ENCODE results near the gene ARHGAP22.

ARHGAP22 gene

DNA sequence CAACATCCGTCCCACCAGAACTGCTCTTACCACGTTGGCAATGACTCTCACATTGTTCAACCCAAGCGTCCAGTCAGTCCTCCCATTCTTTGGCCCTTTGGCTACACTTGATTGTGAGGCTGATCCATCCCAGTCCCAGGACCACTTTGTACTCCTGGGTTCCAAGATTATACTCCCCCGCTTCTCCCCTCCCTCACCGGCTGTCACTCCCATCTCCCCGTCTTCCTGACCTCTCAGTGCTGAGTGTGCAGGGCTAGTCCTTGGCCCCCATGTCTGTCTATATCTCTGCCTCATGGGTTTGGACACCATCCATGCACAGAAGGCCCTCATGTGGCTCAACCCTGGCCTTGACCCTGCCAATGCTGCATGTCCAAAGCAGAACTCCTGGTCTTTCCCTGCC is 12.5 kb downstream of the ARHGAP22 start:
- in situ Hi-C loops (cut with HindIII; ENCODE audit: low sequenced_read_pairs): no loop called here

DNA sequence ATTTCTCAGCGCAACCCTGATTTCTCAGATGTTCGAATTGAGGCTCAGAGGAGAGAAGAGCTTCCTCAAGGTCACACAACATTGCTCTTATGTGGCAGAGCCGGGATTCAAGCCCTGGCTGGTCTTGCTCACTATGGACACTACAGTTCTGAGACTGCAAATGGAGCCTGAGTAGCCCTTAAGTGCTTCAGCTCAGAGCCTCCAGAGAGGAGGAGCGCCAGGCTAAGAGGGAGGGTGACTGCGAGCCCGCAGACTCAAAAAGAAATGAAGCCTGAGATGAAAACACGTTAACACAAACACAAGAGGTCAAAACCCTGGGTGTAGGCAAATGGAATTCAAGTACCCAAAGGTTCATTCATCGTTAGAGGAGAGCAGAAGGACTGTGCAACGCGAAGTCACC is 13.9 kb downstream of the ARHGAP22 start:
- in situ Hi-C loops (cut with HindIII; ENCODE audit: low sequenced_read_pairs): no loop called here

DNA sequence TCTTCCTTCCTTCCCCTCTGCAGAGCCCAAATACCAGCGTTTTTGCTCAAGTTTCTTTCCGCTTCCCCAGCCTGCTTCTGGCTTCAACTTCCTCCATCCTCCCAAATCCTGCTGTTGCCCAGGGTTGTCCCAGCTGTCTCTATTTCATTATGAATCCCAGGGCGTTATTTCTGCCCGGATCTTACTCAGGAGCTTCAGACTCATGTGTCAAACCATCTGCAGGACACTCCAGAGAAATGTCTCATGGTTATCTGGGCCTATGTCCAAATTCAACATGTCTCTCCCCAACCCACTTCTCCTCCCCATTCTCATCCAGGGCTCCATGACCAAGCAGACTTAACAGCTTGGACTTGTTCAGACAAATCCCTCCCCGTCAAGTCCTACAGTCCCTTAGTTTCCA is 15.6 kb downstream of the ARHGAP22 start:
- in situ Hi-C loops (cut with HindIII; ENCODE audit: low sequenced_read_pairs): no loop called here

DNA sequence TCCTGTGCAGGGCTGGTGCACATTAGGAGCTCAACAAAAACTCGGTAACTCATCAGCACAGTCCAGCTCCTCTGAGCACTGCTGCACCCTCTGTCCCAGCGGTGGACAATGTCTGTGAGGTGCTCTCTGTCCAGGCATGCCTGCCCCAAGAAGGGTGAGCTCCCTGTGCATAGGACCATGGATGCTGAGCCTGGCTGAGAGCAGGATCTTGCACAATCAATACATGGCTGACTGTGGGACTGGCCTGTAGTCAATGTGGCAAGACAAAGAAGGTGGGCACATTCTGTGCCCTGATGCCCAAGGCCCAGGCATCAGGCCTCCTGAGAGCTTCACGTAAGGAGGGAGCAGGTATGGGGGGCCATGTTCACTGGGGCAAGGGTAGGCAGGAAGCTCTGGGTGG is 17.1 kb downstream of the ARHGAP22 start:
- in situ Hi-C loops (cut with HindIII; ENCODE audit: low sequenced_read_pairs): no loop called here

DNA sequence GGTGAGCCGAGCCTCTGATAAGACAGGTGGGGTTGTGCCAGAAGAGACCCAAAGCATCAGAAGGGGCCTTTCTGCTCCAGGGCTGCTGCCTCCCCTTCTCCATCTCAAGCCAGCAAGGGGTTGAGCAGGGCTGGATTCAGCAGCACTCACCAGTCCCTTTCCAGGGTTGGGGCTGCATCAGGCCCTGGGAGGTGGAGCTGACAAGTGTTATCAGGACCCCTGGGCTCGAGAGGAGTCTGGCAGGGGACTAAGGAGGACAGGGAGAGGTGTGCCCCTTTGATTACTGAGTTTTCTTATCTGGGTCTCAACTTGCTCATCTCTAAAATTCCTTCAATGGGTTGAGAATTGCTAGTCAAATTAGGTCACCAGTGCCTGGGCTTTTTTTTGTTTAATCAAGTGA is 17.8 kb downstream of the ARHGAP22 start:
- in situ Hi-C loops (cut with HindIII; ENCODE audit: low sequenced_read_pairs): no loop called here

DNA sequence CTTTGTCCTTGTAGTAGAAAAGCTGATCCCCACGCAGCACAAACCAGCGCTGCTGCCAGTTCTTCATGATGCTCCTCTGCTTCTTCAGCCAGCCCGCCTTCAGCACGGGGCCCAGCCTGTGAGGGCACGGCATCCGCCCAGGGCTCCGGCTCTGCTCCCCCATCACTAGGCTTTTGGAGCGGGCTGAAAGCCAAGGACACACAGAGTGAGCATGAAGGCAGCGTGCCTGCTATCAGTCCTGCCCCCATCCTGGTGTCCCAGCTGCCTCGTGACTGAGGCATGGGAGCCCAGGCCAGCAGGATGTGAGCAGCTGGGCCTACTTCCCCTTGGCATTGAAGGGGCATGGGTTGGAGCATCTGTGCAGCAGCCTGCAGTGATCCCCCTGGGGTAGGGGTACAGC is 21.9 kb downstream of the ARHGAP22 start:
- in situ Hi-C loops (cut with HindIII; ENCODE audit: low sequenced_read_pairs): no loop called here

DNA sequence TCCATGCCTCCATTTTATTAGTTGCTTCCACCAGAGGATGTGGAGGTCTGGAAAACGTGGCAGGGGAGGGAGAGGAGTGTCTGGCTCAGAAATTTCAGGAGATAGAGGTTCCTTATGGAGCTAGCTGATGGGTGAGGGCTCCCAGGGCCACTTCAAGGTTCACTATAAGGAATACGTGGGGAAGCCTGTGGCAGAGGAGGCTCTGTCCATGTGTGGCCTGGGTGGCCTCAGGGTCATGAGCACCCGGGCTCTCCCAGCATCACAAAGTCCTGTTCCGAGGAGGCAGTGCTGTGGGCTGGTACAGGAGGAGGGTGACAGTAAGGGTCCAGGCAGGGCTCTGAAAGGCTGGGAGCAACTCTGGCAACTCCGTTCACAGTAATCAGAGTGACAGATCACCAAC is 24.6 kb downstream of the ARHGAP22 start:
- in situ Hi-C loops (cut with HindIII; ENCODE audit: low sequenced_read_pairs): no loop called here

DNA sequence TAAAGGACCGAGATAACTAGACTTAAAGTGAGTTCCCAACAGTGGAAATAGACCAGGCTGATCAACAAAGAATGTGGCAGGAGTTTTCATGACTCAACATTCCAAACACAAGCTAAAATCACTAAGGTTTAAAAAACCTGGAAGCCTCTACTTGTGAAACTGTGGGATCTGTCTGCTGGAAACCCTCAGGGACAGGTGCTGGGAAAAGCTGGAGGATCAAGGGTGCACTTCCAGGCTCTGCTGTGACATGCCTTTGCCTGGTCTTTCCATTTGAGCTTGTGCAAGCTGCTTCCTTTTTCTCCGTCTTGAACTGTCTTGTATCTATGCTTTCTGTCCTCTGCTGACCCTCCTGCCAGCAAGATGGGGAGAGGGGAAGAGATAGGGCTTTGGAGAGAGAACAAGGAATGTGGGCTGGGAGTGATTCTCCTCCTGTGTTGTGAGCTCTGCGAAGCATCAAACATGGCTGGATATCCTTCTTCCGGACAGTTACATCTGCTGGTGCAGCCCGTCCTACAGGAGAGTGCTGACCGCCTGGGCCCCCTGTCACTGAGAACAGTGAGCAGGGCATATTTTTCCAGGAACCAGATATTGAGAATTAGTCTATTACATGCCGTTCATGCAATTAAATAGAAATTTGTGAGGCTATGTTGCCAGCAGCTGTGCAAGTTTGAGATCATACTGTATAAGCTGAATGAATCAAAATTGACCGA is 25.5 kb downstream of the ARHGAP22 start:
- in situ Hi-C loops (cut with HindIII; ENCODE audit: low sequenced_read_pairs): no loop called here

DNA sequence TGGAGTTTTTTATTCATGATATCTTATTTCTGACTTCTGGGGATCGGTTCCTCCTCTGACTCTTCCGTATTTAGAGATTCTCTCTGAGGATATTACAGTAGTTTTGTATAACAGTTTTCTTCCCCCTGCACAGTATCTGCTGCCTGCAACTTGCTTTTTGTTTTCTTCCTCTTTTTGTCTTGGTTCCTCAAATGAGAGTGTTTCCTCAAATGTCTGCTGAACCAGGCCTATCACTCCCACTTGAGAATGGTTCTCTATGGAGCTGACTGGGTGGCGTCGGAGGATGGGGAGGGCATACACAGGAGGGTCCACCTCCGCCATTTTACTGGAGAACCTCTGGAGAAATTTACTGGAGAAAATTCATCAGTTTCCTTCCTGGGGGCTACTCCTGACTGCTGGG is 27.7 kb downstream of the ARHGAP22 start:
- in situ Hi-C loops (cut with HindIII; ENCODE audit: low sequenced_read_pairs): no loop called here

DNA sequence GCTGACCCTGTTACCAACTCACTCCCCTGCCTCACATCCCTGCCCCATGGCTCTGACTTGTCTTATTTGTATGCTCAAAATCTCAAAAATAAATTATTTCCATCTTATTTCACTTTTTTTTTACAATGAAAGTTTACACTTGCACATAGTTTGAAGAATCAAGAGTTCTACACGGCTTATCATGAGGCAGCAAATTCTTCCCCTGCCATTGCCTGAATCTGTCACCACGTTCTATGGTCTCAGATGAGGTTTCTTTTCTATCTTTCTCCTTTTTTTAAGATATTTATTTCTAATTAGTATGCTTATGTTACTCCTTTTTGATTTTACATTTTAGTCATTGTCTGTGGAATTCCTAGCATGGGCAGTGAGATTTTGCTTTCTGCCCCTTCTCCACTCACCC is 28.4 kb downstream of the ARHGAP22 start:
- in situ Hi-C loops (cut with HindIII; ENCODE audit: low sequenced_read_pairs): no loop called here

DNA sequence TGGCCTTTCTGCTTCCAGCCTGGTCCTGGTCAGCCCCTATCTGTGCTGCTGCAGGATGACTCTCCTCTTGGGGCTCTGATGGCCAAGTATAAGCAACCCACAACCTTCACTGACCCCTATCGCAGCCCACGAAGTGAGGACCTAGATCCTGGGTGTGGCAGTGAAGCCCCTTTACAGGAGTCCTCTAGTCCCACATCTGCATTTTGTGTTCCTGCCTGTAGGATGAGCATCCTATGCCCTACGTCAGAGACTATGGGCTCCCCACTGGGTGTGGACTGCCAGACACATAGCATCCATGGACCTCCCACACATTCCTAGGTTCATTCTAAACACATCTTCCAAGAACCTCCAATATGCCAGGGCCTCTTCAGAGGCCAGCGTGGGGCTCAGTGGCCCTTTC is 29.0 kb downstream of the ARHGAP22 start:
- in situ Hi-C loops (cut with HindIII; ENCODE audit: low sequenced_read_pairs): no loop called here

DNA sequence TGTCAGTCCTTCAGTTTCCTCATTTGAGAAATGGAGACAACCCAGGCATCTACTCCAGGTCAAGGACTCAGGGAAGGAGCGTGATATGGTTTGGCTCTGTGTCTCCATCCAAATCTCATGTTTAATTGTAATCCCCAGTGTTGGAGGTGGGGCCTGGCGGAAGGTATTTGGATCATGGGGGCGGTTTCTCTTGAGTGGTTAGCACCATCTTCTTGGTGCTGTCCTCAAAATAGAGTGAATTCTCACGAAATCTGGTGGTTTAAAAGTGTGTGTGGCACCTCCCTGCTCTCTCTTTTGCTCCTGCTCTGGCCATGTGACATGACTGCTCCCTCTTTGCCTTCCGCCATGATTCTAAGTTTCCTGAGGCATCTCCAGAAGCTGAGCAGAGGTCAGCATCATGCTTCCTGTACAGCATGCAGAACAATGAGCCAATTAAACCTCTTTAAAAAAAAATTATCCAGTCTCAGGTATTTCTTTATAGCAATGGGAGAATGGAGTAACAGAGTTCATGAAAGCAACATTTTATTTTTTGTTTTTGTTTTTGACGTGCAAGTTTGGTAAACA is 30.0 kb downstream of the ARHGAP22 start:
- in situ Hi-C loops (cut with HindIII; ENCODE audit: low sequenced_read_pairs): no loop called here

DNA sequence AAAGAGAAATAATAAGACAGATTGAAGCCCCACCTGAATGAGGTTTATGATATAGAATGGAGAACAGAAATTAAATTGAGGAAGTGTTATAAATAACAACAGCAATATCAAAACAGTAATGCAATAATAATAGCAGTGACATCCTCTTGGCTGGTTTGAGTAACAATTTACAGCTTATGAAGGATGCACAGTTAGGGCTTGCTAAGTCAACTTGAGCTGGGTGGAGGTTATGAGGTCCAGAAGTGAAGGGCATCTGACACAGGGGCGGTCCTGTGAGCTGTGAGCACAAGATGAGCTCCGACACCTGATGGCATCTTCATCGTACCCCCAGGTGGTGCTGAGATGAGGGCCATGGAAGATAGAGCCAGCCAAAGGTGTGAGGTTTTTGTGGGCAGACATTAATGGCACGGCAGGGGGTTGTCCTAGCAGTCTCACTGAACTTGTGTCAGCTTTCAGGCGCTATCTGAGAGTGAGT is 30.5 kb downstream of the ARHGAP22 start:
- in situ Hi-C loops (cut with HindIII; ENCODE audit: low sequenced_read_pairs): no loop called here

DNA sequence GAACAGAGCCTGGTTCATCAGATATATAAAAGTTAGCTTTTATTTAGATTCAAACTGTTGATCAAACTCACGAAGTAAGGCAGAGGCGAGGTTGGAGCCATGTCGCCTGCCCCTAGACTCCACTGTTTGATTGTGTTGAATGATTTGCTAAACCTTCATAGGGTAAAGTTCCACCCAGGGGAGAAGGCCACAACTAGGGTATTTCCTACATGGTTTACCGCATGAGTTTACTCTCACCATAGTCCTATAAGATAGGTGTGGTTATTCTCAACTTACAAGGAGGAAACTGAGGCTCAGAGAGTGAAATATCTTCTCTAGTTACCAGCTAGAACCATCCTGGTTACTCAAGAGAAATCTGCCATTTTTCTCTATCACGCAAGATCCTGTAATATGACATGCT is 31.8 kb downstream of the ARHGAP22 start:
- in situ Hi-C loops (cut with HindIII; ENCODE audit: low sequenced_read_pairs): no loop called here

DNA sequence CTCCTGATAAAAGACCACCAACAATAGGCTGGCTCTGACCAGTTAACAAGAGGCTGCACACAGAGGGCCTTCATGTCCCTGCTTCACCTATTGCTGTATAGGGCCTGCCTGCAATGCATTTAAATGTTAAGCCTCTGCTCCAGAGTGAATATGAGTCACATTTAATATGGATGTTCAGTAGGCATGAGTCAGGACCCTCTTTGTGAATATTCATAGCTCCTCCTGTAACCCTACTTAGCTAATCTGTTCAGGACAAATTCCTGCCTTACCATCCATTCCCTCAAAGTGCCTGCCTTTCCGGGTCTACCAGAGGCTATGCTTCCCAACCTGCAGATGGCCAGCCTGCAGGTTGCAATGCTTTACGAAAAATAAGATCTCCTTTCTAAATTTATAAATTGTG is 32.5 kb downstream of the ARHGAP22 start:
- in situ Hi-C loops (cut with HindIII; ENCODE audit: low sequenced_read_pairs): no loop called here

DNA sequence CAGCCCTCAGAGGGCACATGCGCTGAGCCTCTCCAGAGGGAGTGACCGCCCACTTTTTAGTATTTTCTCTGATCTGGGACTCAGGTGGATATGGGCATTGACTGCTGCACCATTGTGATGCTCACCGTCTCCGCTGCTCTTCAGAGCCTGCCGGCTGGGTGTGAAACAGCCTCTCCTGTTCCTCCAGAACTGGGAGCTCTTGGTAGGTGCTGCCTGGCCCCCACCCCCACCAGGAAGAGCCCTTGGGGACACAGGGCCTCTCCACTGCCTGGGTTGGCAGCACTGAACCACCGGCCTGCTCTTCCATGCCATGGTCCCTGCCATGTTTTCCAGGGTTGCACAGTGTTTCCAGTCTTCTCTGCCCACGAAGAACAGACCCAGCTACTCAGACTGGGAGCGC is 36.3 kb downstream of the ARHGAP22 start:
- in situ Hi-C loops (cut with HindIII; ENCODE audit: low sequenced_read_pairs): loop anchor here (10.0 kb wide), 2 partner anchors 56 to 956 kb away; no protein-coding TSS in a partner anchor

DNA sequence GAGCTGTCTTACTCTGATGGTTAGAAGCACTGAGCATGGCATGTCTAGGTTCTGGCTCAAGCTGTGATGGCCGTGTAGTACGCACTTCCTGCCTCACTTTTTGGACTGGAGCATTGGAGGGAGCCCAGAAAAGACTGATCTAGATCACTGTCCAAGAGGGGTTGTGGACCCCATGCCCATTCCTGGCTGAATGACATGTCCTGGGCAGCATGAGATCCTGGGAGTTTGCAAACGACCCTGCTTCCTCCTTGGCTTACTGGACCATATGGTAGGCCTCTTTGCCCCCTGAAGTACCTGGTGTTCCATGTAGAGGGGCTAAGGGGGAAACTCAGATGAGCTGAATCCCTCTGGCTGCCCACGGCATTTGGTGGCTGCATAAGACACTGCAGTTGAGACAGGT is 36.7 kb downstream of the ARHGAP22 start:
- in situ Hi-C loops (cut with HindIII; ENCODE audit: low sequenced_read_pairs): loop anchor here (10.0 kb wide), 2 partner anchors 57 to 957 kb away; no protein-coding TSS in a partner anchor

DNA sequence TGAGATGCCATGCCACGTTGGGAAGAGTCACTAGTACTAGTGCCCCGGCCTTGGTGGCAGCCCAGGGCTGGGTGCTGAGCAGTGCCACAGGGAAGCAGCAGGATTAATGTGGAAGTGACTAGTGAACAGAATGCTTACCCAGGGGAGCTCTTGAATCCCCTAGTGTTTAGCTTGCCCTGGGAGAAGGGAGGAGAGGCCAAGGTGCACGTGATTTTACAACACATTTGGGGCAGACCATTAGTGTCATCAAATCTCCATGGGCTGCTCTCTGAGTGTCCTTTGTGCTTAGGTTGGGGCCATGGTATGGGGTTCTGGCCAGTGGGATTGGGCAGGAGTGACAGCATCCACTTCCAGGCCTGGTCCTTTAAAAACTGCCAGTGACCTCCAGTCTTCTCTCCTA is 37.5 kb downstream of the ARHGAP22 start:
- in situ Hi-C loops (cut with HindIII; ENCODE audit: low sequenced_read_pairs): loop anchor here (10.0 kb wide), 2 partner anchors 57 to 957 kb away; no protein-coding TSS in a partner anchor

DNA sequence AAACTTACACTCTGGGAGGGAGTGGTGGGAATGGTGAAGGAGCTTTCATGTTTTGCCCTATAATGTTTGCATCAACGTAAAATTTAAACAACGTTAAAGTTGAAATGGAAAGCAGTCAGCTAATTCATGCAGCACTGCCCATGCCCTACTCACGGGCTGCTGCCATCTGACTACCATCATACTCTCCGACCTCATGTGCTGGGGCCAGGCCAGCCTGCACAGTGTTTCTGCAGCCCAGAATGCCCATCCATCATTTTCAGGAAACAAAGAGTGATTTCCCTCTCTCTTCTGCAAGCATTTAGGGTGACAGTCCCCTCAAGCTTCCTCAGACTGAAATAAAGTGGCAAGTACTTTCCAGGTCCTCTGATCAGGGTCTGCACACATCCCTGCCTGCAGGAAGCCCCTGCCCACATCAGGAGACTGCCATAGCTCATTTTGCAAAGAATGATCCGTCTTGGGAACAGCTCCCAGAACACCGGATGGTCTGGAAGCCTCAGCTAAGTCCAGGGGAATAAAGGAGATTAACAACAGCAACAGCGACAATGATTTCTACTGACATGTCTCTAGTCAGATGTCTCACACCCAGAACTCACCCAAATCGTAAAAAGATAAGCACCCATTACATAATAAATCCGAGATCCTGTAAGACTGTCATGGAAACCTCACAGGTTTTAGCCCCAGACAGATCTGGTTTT is 40.3 kb downstream of the ARHGAP22 start:
- in situ Hi-C loops (cut with HindIII; ENCODE audit: low sequenced_read_pairs): loop anchor here (5.0 to 10.0 kb wide), 3 partner anchors 60 to 960 kb away; no protein-coding TSS in a partner anchor

DNA sequence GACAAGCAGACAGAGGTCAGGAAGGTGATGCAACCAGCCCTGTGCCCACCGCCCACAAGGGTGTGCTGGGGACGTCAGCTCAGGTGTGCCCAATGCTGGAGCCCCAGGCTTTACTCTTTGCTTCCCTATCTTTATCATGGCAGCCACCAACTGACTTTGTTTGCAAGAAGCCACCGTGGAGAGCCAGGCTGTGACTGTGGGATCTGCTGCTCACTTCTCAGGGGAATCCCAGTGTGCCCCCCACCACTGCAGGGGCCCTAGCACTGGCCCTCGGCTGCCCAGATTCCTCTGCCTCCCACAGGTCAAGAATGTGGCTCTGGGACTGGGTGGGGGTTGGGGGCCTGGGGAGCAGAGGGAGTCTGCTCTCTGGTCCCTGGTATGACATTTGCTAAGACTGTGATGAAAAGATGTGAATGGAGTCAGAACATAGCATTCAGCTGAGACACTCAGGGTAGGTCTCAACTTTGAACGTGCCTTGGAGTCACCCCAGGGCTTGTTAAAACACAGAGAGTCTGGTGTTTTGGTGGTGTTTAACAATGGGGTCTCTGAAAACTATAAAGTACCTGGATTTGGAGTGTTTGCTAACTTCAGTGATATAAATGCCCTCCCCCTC is 47.3 kb downstream of the ARHGAP22 start:
- in situ Hi-C loops (cut with HindIII; ENCODE audit: low sequenced_read_pairs): no loop called here

DNA sequence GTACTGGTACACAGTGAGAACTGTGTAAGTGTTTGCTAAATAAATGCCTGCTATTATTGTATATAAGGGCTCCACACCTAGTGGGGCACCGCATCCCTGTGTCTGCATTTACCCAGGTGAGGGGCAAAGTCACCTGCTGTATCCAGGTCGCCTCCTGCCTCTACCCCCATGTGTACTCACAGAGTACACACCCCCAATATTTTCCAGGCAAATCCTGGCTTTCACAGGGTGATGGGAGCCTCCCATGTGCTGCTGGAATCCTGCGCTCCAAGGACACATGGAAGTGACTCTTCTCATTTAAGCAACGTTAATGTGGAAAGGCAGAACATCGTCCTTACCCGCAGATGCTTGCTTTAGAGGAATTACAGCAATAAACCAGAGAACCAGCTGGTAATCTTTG is 48.2 kb downstream of the ARHGAP22 start:
- in situ Hi-C loops (cut with HindIII; ENCODE audit: low sequenced_read_pairs): no loop called here

DNA sequence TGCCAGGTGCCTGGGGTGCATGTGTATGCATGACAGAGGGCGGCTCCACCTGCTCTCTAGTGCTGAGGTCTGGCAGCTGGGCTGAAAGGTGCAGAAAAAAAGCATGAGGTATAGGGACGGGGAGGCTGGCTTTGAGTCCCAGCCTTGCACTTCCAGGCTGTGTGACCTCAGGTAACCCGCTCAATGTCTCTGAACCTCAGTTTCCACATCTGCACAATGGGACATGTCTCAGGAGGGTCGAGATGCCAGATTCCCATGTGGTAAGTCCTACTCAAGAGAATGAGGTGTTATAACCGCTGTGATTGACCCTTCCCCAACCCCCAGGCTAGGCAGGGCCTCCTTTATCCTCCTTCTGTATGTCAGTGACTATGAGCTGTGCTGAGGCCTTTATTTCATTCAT is 48.8 kb downstream of the ARHGAP22 start:
- in situ Hi-C loops (cut with HindIII; ENCODE audit: low sequenced_read_pairs): no loop called here

Measured in endothelial cell of hepatic sinusoid (primary cell).